C4-2B (cell line): ENCODE data around the gene SNRK.

Experiments
- H3K27ac ChIP-seq: fragments of 450-650 bp; 2 replicates; pipeline ENCODE4 v1.5.1; 2017
- CTCF ChIP-seq: fragments of 450-650 bp; conservative IDR thresholded peaks from 2 replicates; pipeline ENCODE4 v1.5.1; 2017; ENCODE audit warnings: mild to moderate bottlenecking
- ZFX ChIP-seq: fragments of 450-650 bp; IDR thresholded peaks from 2 replicates; pipeline ENCODE4 v1.6.1; 2017

Gene SNRK

GRCh38 chr3:43364494-43364893 is 78.2 kb downstream of the SNRK start:
- no peak overlapping the region for H3K27ac ChIP-seq
- no peak for TF ChIP-seq ZFX
- TF ChIP-seq CTCF: no peak

- no peak overlapping the region for H3K27ac ChIP-seq
- no peak for TF ChIP-seq CTCF
- TF ChIP-seq ZFX: no peak
Measured at GRCh38 chr3:43364926-43365325, 78.6 kb downstream of the SNRK start.

- TF ChIP-seq ZFX: no peak
- TF ChIP-seq CTCF: no peak
- H3K27ac ChIP-seq: no peak overlapping the region
Measured at GRCh38 chr3:43365601-43366305, 79.4 kb downstream of the SNRK start.

- TF ChIP-seq CTCF: no peak
- no peak for TF ChIP-seq ZFX
- H3K27ac ChIP-seq: no peak overlapping the region
Measured at GRCh38 chr3:43366481-43366880, 80.1 kb downstream of the SNRK start.

- H3K27ac ChIP-seq: no peak overlapping the region
- TF ChIP-seq CTCF: no peak
- no peak for TF ChIP-seq ZFX
Measured at GRCh38 chr3:43366885-43367284, 80.5 kb downstream of the SNRK start.

GRCh38 chr3:43369404-43370292 is 83.3 kb downstream of the SNRK start:
- TF ChIP-seq CTCF (no peak), ZFX (no peak)
- no peak overlapping the region for H3K27ac ChIP-seq

- no peak for TF ChIP-seq CTCF
- no peak for TF ChIP-seq ZFX
- H3K27ac ChIP-seq: no peak overlapping the region
Measured at GRCh38 chr3:43370293-43370980, 84.1 kb downstream of the SNRK start.
